A673 (cell line): ENCODE results near the gene P3H3.

Experiments
- CTCF ChIP-seq: fragments of 300-800, 200-600 bp; sonication (generic); conservative IDR thresholded peaks from 2 replicates; pipeline ENCODE4 v1.5.1; 2017; ENCODE audit warnings: low read depth, mild to moderate bottlenecking, antibody characterized with exemption, low read length, moderate library complexity, mixed read lengths
- EZH2 ChIP-seq: fragments of 200-600 bp; sonication (generic); IDR thresholded peaks from 2 replicates; pipeline ENCODE4 v1.6.1; 2017; ENCODE audit warnings: borderline replicate concordance, low read depth, mild to moderate bottlenecking, mixed read lengths, antibody characterized with exemption, low read length; ENCODE audit not compliant: poor library complexity, severe bottlenecking

DNA sequence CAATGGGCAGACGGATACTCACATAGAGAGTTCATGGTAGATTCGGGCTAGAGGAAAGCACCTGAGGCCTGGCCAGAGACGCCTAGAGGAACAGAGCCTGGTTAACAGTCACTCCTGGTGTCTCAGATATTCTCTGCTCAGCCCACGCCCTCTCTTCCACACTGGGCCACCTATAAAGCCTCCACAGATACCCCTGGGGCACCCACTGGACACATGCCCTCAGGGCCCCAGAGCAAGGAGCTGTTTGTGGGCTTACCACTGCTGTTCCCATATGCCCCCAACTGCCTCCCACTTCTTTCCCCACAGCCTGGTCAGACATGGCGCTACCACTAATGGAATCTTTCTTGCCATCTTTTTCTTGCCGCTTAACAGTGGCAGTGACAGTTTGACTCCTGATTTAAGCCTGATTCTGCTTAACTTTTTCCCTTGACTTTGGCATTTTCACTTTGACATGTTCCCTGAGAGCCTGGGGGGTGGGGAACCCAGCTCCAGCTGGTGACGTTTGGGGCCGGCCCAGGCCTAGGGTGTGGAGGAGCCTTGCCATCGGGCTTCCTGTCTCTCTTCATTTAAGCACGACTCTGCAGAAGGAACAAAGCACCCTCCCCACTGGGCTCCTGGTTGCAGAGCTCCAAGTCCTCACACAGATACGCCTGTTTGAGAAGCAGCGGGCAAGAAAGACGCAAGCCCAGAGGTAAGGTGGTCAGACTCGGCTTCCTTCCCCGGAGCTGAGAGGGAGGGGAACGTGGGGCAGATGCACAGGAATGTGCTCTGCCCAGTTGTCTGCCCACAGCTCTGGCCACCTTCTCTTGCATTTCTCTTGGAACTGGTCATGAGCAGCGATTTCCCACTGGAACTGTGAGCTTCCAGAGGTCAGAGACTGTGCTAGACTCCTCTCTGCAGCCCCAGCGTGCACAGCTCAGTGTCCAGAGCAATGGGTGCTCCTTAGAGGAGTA, 39.0 kb upstream of the P3H3 start, which contains the start of gene CD4:
- TF ChIP-seq CTCF, result no peak
- TF ChIP-seq EZH2, result no peak
